Activated CD8-positive, alpha-beta memory T cell treated with anti-CD3 and anti-CD28 coated beads, Interleukin-2, amount 50 U/mL, for 24 hours (primary cell): ENCODE measurements around the gene PTPRM.
"Not testable (repeated sequence)": the region's sequence is repeated elsewhere in the genome, so short reads cannot be mapped to it uniquely, and the experiment has no call there.

Source experiments
- DNase-seq: peaks from one replicate; pipeline ENCODE4 v3.0.0-alpha.2; 2020; ENCODE audit errors: extremely low read depth

The PTPRM gene

DNA sequence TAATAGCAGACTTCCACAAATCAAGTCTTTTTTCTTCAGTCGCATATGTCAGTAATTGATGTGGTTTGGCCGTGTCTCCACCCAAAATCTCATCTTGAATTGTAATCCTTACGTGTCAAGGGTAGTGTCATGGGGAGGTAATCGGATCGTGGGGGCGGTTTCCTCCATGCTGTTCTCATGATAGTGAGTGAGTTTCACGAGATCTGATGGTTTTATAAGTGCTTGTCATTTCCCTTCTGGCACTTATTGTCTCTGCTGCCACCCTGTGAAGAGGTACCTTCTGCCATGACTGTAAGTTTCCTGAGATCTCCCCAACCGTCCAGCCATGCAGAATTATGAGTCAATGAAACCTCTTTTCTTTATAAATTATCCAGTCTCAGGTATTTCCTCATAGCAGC, 478.8 kb downstream of the PTPRM start:
- DNase-seq = no peak

- DNase-seq = no peak
Observed at GRCh38 chr18:8046441-8046840, 479.3 kb downstream of the PTPRM start.

DNA sequence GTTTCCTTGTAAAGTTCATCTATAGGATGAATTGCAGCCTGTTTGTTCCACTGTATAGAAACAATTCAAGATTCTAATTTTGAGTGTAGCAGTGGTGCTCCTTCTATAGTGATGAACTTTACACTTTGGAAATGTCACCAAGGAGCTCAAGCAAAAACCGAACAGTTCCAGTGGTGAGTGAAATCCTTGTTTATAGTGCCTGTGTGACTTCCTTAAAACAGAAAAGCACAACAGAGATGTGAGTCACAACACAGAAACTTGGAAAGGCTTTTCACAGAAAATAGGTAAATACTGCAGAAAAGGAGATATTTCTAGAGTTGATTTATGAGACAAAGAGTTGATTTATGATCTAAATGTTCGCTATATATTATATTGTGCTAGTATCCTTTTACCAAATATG, 482.0 kb downstream of the PTPRM start:
- DNase-seq = no peak

GRCh38 chr18:8050616-8051329, 483.7 kb downstream of the PTPRM start:
- DNase-seq = no peak

GRCh38 chr18:8051453-8051852, 484.3 kb downstream of the PTPRM start:
- DNase-seq = no peak

DNA sequence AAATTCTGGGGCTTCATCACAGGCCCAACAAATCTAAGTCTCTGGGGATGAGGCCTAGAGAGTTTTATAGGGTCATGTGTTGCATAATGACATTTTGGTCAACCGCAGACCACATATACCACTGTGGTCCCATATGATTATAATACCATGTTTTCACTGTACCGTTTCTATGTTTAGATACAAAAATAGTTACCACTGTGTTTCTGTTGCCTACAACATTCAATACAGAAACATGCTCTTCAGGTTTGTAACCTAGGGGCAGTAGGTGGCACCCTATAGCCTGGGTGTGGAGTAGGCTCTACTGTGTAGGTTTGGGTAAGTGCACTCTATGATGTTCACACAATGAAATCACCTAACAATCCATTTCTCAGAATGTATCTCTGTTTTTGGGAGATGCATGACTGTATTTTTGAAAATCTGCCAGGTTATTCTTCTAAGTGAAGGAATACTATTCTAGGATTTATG, 485.2 kb downstream of the PTPRM start:
- DNase-seq = no peak

DNA sequence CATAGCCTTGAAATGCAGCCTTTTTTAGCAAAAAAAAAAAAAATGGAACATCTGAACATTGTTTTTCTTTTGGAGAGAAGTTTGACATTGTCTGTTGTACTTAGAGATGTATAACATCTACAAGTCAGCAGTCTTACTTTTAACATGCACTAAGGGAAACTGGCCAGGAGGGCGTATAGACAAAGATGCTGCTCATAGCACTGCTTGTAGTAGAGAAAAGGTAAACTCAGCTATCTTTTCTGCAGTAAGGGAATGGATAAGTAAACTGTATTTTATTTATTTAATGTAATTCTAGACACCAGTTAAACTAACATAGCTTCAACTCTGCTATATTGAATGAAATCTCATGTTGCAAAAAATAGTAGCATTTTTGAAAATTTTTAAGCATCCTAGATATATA, 489.6 kb downstream of the PTPRM start:
- DNase-seq = no peak

GRCh38 chr18:8063152-8063551, 496.0 kb downstream of the PTPRM start:
- not testable (repeated sequence) for DNase-seq

DNA sequence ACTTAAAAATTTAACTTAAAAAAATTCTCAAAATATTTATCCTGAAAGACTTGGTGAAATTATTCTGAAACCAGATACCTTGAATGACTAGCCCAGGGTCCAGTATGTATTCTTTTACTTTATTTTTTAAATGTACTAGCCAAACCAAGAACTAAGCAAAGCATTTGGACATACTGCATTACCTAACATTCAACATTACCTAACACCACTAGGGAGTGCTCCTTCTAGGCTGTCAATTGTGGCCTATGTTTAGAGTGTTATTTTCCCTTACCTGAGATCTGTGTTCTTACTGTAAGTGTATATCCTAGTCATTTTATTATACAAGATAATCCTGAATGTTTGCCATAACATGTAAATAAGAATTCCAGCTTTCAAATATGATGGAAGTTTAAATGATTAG, 496.6 kb downstream of the PTPRM start:
- no peak for DNase-seq

GRCh38 chr18:8065284-8065683, 498.2 kb downstream of the PTPRM start:
- DNase-seq = no peak

GRCh38 chr18:8065773-8066172, 498.7 kb downstream of the PTPRM start:
- DNase-seq = no peak

- DNase-seq = no peak
Observed at GRCh38 chr18:8069708-8070107, 502.6 kb downstream of the PTPRM start.

DNA sequence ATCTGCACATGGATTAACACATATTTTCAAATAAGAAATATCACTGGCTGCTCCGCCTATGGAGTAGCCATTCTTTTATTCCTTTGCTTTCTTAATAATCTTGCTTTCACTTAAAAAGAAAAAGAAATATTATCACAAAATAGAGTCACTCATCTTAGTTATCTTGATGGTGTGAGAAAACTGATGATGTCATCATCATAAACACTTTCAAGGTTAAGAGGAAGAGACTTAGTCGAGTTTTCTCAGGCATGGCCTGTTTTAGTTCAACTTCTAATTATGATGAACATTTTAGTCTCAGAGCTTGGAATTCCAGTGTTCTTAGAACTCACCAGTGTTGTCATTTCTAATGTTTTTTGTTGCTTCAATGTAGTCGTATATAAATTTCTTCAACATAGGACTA, 506.1 kb downstream of the PTPRM start:
- DNase-seq = no peak

DNA sequence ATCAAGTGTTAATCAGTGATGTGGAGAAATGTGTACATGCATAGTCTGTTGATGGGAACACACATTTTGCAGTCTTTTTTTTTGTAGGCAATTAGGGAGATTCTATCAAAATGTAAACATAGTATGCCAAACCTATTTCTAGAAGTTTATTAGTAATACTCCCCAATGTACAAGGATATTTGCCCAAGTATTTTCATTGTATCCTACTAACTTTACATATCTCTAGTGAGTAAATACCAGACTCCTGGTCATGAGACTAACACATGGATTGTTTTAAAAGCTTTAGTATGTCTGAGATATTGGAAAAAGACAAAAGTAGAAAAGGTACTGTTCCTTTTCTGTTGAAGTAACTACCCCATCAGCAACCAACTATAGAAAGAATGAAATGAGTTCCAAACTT, 513.0 kb downstream of the PTPRM start:
- DNase-seq = no peak

DNA sequence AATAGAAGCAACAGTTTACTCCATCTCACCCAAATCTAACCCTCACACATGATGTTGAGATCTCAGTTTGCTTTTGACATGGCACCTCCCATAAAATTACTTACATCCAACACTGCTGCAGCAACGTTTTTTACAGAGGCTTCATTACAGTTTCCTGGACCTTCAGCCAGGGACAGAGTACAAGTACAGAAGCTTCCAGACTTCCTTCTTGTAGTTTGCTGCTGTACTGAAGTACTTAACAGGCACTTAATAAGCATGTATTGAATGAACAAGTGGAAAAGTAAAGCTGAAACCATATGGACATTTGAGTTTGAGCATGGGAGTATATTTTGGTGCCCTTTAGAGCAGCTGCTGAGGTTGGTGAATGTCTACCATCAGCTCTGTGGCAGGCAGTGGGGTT, 514.2 kb downstream of the PTPRM start:
- DNase-seq = no peak

- DNase-seq = no peak
Observed at GRCh38 chr18:8081872-8082553, 514.9 kb downstream of the PTPRM start.

DNA sequence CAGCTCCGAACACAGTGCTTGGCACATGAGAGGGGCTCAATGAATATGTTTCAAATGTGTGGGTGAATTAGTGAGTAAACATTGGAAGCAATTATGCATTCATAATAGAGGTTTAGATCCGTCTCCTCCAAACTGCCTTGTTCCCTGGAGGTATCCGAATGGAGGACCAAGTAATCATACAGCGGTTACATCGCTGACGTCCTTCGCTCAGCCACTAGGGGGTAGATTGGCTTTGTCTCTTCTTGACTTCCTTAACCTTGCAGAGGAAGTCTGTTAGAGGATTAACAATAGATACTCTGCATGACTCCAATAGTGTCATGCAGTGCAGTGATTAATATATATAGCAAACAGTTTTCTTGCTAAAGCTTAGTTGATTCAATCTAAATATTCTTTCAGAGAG, 517.0 kb downstream of the PTPRM start:
- DNase-seq = no peak

DNA sequence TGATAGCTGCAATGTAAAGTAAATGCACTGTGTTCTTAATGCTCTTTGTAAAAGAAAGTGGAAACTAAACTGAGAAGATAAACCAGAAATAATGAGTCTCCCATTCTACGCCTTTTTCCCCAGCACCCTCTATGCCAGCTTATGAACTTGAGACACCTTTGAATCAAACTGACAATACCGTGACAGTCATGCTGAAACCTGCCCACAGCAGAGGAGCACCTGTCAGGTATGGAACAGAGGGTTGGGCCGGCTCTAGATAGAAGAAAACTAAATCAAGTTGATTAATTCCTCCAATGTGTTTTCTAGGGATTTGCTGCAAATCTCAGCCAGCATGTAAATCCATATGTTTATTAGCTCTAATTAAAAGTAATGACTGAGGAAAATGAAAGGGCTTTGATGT, 521.5 kb downstream of the PTPRM start:
- DNase-seq = no peak

- no peak for DNase-seq
Observed at GRCh38 chr18:8091035-8091434, 523.9 kb downstream of the PTPRM start.

GRCh38 chr18:8095947-8096570, 528.9 kb downstream of the PTPRM start:
- DNase-seq = no peak

- DNase-seq = no peak
Observed at GRCh38 chr18:8097399-8097798, 530.3 kb downstream of the PTPRM start.

- no peak for DNase-seq
Observed at GRCh38 chr18:8097927-8098326, 530.8 kb downstream of the PTPRM start.

GRCh38 chr18:8106603-8107002, 539.5 kb downstream of the PTPRM start:
- no peak for DNase-seq
